ES-I3 (cell line): ENCODE data around the gene RUNX1.
A peak's percentile ranks its signal among the peaks of the same experiment; 100 is the strongest.

Experiments
- H3K36me3 ChIP-seq: 2 replicates; pipeline ENCODE4 v1.6.1; 2013; ENCODE audit warnings: mild to moderate bottlenecking, low read length, control low read depth, moderate library complexity; ENCODE audit not compliant: insufficient read depth
- H3K4me1 ChIP-seq: 2 replicates; pipeline ENCODE4 v1.6.1; 2013; ENCODE audit warnings: mild to moderate bottlenecking, control low read depth, low read length; ENCODE audit not compliant: insufficient read depth
- H3K9ac ChIP-seq: 2 replicates; pipeline ENCODE4 v1.6.1; 2013; ENCODE audit warnings: low read depth, mild to moderate bottlenecking, low read length, moderate library complexity
- H3K9me3 ChIP-seq: 2 replicates; pipeline ENCODE4 v1.6.1; 2013; ENCODE audit warnings: mild to moderate bottlenecking, low read length, moderate library complexity; ENCODE audit not compliant: control insufficient read depth, insufficient read depth

The RUNX1 gene

DNA sequence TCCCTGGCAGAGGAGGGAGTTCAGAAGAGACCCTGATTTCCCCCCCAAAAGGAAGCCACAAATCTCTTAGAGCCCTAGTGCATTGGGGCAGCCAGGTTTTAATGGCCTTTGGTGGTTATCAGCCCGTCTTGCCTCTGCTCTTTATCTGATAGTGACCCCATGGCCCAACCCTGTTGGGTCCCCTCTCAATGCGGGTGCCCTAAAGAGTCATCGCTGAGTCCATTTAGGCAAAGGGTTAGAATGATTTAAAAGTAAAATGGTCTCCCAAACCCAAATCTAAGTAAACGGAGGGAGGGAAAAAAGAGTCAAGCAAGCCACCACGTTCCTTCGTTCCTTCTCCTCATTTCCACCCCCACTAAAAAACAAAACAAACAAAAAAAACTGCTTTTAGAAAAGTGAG, 164.0 kb downstream of the RUNX1 start:
- peaks cover 5% of the 10 kb centered on the region; the same call in 1 of the 2 replicates for H3K4me1 ChIP-seq
- H3K9ac ChIP-seq = peak overlapping the region; percentile 66; the same call in 1 of the 2 replicates
- H3K36me3 ChIP-seq = no peaks in the 10 kb centered on the region
- H3K9me3 ChIP-seq = no peaks in the 10 kb centered on the region; the same call in 1 of the 2 replicates

DNA sequence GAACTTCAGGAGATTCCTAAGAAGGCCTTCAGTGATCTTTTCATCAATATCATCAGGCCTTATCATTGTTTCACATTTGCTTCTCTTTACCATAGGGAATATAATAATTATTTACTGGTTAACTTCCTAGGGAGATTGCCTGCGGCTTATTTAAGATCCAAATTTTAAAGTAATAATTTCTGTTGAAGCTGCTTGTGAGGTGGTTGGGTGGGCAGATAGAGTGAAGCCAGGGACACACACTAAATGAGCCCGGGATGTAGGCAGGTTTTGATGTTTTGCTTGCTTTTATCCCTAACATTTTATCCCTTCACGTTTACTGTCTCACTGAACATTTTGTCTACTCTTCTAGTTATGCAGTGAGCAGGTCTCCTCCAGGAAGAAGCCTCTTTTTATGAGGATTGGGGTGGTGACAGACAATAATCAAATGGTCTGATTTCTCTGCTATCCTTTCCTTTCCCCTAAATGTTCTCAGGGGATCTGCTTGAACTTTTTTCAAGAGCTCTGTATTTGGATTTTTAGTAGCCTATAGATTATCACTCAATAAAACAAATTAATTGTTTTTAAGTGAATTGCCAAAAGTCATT, 164.7 kb downstream of the RUNX1 start:
- Histone ChIP-seq H3K4me1 (peaks cover 5% of the 10 kb centered on the region; the same call in 1 of the 2 replicates), H3K36me3 (no peaks in the 10 kb centered on the region), H3K9me3 (no peaks in the 10 kb centered on the region; the same call in 1 of the 2 replicates), H3K9ac (no peak overlapping the region)

DNA sequence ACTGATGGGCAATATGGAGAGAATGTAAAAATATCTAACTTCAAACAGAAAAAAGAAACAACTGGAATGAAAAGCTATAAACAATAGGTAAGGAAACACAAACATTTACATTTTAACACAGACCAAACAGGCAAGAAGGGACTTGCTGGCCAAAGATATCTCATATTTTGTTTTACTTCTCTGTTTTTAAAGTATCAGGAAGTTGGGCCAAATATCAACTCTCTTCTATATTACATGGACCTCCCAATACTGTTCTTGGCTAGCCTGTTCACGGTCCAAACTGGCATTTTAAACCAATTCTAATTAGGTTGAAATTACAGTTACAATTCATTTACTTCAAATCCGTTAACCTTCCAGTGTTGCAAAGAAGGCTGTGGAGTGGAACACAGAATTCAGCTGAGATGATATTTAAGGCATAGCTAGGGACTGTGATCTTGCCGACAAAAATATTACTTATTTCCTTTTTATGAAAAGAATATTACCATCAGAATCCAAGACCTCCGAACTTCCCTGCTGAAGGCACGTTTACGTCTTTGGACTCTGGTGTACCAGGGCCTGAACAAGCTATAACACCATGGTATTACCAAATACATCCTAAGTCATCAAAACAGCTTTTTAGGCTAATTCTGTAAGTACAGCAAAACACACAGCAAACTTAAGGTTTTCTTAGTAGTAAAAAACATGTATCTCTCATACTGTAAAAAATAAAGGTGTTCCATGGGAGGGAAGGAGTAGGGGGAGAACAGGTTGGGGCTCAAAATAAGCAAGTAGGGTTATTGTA, 165.4 kb downstream of the RUNX1 start:
- Histone ChIP-seq H3K4me1 (peaks cover 5% of the 10 kb centered on the region; the same call in 1 of the 2 replicates), H3K36me3 (no peaks in the 10 kb centered on the region), H3K9me3 (no peaks in the 10 kb centered on the region), H3K9ac (no peak overlapping the region)

DNA sequence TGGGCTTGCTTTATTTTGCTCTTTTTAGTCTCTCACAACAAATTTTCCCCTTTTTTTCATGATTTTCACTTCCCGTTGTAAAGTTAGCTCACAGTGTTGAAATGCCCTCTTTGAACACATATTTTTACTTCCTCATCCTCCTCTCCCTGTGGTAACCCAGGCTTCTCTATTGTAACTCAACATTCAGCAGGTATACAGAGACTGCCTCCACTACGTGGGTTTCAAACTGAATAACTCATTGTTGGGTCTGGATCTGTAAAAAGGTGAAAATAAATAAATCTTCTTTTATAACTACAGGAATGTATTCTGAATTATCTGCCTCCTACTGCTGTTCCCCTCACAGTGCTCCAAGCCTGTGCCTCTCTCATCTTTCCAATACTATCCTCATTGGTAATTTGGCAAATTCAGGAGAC, 166.4 kb downstream of the RUNX1 start:
- H3K4me1 ChIP-seq = peaks cover 5% of the 10 kb centered on the region; the same call in 1 of the 2 replicates
- H3K9ac ChIP-seq = no peak overlapping the region
- H3K9me3 ChIP-seq = no peaks in the 10 kb centered on the region
- no peaks in the 10 kb centered on the region for H3K36me3 ChIP-seq

DNA sequence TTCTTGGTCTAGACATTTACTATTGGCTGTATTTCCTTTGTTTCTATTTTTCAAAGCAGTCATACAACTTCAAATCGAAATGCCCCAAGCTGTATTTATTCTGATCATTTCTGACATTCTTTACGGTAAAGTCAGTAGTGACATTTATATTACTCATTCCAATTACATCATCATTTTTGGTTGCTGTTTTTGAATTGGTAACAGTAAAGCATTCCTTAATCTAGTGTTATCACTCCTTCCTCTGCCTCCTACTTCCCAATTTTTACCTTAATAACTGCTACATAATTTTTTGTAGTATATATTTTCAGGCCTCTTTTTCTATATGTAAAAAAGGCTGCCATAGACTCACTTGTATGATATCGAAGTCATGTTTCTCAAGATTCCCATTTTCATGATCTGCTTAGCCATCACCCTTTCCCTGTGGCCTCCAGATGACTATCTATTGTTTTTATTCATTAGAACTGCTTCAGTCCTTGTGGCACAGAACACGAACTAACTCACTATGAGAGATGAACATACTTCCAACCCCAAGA, 167.2 kb downstream of the RUNX1 start:
- no peaks in the 10 kb centered on the region for H3K9me3 ChIP-seq
- peaks cover 5% of the 10 kb centered on the region; the same call in 1 of the 2 replicates for H3K4me1 ChIP-seq
- H3K9ac ChIP-seq = no peak overlapping the region
- no peaks in the 10 kb centered on the region for H3K36me3 ChIP-seq

DNA sequence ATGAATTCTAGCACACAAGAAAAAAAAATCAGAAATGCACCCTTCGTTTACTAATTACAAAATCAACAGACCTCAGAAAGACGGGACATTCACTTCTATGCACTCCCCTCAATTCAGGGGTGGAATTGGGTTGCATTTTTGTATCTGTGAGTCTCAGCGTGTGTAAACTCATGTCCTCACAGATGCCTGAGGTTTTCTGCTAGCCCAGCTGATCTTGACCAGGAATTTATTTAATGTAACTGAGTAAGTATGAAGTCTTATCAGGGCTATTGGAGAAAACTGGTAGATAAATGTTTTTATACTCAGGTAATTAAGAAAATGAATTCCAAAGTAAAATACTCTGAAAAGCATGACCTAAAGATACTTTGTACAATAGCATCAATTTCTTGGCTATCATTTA, 167.7 kb downstream of the RUNX1 start:
- Histone ChIP-seq H3K36me3 (no peaks in the 10 kb centered on the region), H3K9me3 (no peaks in the 10 kb centered on the region), H3K4me1 (peaks cover 5% of the 10 kb centered on the region; the same call in 1 of the 2 replicates), H3K9ac (no peak overlapping the region)

DNA sequence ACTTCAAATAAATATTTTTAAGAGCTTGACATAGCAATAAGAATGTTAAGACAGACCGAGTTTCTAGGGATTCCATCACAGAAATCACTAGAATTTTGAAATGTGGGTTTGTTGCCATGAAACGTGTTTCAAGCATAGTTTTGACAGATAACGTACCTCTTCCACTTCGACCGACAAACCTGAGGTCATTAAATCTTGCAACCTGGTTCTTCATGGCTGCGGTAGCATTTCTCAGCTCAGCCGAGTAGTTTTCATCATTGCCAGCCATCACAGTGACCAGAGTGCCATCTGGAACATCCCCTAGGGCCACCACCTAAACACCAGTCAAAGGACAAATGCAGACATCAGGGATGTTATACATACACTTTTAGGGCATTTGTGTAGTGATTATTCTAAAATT, 168.7 kb downstream of the RUNX1 start:
- Histone ChIP-seq H3K36me3 (no peaks in the 10 kb centered on the region), H3K9me3 (no peaks in the 10 kb centered on the region), H3K9ac (no peak overlapping the region), H3K4me1 (peaks cover 4% of the 10 kb centered on the region; the same call in 1 of the 2 replicates)

DNA sequence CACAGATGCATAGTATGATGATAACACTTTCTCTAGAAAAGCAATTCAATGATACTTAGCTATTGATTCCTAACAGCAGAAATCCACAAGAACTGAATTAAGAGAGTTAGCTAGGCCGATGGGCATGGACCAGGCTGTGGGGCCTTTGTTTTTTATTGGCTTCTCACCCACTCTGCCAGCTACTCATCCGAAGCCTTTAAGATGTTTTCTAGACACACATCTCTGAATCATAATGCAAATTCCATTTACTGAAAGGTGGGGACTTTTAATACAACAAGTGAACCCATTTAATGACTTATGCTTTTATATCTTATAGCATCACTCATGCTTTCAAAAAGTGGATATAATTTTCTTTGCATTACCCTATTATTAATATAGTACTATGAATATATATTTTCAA, 170.2 kb downstream of the RUNX1 start:
- H3K36me3 ChIP-seq = no peaks in the 10 kb centered on the region
- no peaks in the 10 kb centered on the region for H3K9me3 ChIP-seq
- H3K9ac ChIP-seq = no peak overlapping the region
- no peaks in the 10 kb centered on the region; the same call in 1 of the 2 replicates for H3K4me1 ChIP-seq

DNA sequence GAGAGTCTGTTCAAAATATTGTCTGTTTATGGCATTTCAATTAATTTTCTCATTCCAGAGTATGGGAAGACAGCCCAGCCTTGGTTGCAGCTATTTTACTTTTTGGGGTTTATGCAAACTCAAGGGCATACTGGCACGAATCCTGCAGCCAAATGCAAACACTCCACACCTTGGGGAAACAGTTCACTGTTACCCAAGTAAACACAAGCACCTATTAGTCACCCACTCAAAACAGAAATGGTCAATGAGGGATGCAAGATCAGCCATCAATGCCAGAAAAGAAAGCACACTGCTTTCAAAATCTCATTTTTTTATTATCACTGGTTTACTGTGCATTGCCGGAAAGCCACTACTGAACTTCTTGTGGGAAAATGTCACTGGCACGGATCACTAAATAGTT, 170.6 kb downstream of the RUNX1 start:
- Histone ChIP-seq H3K9me3 (no peaks in the 10 kb centered on the region), H3K4me1 (no peaks in the 10 kb centered on the region; the same call in 1 of the 2 replicates), H3K9ac (no peak overlapping the region), H3K36me3 (no peaks in the 10 kb centered on the region)

DNA sequence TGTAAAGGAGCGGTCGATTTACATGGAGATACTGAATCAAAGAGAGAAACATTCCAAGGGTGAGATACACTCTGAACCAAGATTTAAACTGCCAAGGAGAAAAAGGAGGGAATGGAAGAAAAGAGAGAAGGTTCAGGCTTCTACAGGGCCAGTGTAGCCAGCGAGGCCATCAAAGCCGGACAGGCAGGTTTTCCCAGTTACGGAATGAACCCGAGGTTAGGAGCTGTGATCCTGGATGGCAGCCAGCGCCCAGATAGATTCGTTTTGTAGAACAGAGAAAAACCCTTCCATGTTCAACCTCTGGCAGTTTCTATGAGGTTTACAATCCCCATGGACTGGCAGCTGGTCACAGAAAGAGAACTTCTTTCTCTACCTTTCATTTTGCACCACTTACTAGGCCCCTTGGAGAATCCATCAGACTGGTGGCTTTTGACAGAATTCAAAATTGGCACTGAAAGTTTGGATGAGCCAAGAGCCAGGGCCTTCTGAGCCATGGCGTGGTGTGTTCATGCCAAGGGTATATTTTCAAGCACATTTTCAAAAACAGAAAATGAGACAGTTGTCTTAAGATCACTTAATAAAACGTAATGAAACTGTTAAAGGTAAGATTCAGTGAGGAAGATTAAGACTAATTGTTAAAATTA, 171.5 kb downstream of the RUNX1 start:
- no peaks in the 10 kb centered on the region for H3K36me3 ChIP-seq
- H3K9ac ChIP-seq = no peak overlapping the region

DNA sequence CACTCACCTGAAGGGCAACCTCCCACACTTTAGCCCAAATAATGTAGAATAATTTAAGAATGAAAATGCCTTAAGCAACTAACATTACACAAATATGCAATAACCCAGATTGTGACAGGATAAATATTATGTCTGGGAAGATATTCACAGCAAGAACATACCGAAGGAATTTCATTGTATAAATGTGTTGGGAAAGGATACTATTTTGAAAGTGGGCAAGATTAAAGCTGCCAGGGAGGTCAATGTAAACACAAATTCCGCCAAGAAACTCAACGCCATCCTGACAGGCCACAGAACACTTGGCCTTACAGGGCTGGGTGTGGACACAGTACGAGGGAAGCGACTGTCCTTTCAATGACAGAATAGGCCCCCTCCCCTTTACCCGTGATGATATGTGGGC, 173.3 kb downstream of the RUNX1 start:
- H3K36me3 ChIP-seq = no peaks in the 10 kb centered on the region

More for the DNA sequence above, 171.5 kb downstream of the RUNX1 start:
- Histone ChIP-seq H3K9me3 (no peaks in the 10 kb centered on the region), H3K4me1 (no peaks in the 10 kb centered on the region; the same call in 1 of the 2 replicates)

DNA sequence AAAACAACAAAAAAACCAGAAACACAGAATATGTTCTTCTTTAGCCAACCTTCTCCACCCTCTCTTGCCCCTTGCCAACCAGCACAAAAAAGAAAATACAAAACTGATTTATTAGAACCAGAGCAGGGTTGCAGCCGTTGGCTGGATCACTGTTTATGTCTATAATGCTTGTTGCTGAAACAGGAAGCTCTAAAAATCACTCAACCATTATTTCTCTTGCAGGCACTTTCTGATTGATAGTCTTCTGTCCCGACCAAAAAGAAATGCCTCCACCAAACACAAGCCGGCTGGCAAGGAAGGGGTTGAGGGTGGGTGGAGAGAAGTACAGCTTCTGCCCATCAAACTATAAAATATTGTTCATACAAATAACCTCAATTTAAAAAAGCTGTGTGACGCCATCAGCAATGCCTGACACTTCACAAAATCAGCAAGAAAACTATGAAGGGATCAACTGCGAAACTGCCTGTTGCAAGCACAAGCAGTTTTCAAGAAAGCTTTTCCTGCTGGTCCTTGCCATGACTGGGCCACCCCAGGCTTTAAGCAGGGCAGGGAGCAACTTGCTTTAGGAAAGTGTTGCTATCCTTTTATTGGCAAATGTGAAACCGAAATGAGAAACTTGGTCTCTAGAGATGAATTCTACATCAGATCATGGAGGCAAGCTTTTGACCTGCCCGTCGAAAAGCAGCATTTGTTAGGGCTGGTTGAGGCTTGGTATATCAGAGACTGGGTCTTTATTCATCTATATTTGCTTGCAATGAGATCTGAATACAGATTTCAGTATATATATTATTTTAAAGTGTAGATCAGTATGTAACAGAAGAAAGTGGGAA, 174.2 kb downstream of the RUNX1 start:
- H3K9ac ChIP-seq = no peak overlapping the region
- no peaks in the 10 kb centered on the region for H3K9me3 ChIP-seq
- no peaks in the 10 kb centered on the region; the same call in 1 of the 2 replicates for H3K36me3 ChIP-seq
- H3K4me1 ChIP-seq = no peaks in the 10 kb centered on the region; the same call in 1 of the 2 replicates

More for the DNA sequence above, 173.3 kb downstream of the RUNX1 start:
- Histone ChIP-seq H3K4me1 (no peaks in the 10 kb centered on the region), H3K9me3 (no peaks in the 10 kb centered on the region), H3K9ac (no peak overlapping the region)

DNA sequence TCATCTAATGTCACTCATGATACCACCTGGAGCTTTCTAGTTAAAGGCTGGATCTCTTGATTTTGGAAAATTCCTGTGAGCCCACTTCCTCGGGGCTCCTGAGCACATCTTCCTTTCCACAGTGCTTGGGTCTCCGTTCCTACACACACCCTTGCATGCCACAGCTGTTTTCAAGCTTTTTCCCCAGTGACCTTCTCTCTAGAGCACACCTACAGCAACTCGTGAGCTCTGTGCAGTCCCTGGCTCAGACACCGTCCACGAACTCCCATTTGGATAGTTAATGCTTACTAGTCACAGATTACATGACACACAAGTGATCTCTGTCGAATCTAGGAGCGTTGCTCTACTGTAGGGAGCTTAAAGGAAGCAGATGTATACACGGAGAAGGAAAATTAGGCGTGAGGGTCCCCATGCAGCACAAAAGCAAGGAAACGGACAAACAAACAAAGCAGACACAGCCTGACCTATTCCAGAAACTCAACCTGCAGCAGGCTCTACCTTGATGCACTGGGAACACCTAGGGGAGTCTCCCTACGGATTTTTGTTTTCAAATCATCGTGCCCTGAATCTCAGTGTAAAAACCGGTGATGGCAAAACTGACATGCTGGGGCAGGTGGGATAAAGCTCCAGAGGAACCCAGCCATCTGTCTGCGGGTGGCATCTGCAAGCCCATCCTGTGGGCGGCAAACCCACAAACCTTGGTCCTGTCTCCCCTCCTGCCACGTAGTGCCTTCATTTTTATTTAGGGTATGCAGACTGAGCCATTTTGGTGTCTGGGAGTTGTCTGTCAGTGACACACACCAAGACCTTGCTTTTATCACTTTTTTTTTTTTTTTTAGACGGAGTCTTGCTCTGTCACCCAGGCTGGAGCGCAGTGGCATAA, 177.8 kb downstream of the RUNX1 start:
- Histone ChIP-seq H3K4me1 (peaks cover 5% of the 10 kb centered on the region), H3K9me3 (no peaks in the 10 kb centered on the region), H3K9ac (no peak overlapping the region), H3K36me3 (no peaks in the 10 kb centered on the region; the same call in 1 of the 2 replicates)
